Parathyroid adenoma (tissue), 2 donors: ENCODE measurements around the gene RGPD8.
"Not testable (repeated sequence)": the region's sequence is repeated elsewhere in the genome, so short reads cannot be mapped to it uniquely, and the experiment has no call there.

ENCODE experiments used
- H2AFZ ChIP-seq: fragments of 300-600 bp; sonication (generic); one replicate; pipeline ENCODE4 v1.7.0; 2017; ENCODE audit warnings: antibody characterized with exemption, mild to moderate bottlenecking
- H3K27ac ChIP-seq: fragments of 300-600 bp; sonication (generic); one replicate; pipeline ENCODE4 v1.7.0; 2017
- H3K27me3 ChIP-seq: fragments of 300-600 bp; sonication (generic); one replicate; pipeline ENCODE4 v1.7.0; 2017; ENCODE audit warnings: low read length; ENCODE audit not compliant: control insufficient read depth, insufficient read depth
- H3K36me3 ChIP-seq: fragments of 300-600 bp; sonication (generic); one replicate; pipeline ENCODE4 v1.7.0; 2017; ENCODE audit warnings: low read length; ENCODE audit not compliant: control insufficient read depth, insufficient read depth
- H3K4me1 ChIP-seq: fragments of 300-600 bp; sonication (generic); one replicate; pipeline ENCODE4 v1.7.0; 2017; ENCODE audit warnings: control low read depth
- H3K4me2 ChIP-seq: fragments of 300-600 bp; sonication (generic); one replicate; pipeline ENCODE4 v1.7.0; 2017; ENCODE audit warnings: low read length
- H3K4me3 ChIP-seq: fragments of 300-600 bp; sonication (generic); one replicate; pipeline ENCODE4 v1.7.0; 2017; ENCODE audit warnings: low read depth, low read length
- H3K79me2 ChIP-seq: fragments of 300-600 bp; sonication (generic); one replicate; pipeline ENCODE4 v1.7.0; 2017; ENCODE audit warnings: control low read depth
- H3K9ac ChIP-seq: fragments of 300-600 bp; sonication (generic); one replicate; pipeline ENCODE4 v1.7.0; 2017; ENCODE audit warnings: mild to moderate bottlenecking
- H3K9me3 ChIP-seq: fragments of 300-600 bp; sonication (generic); one replicate; pipeline ENCODE4 v1.7.0; 2017; ENCODE audit warnings: low read length; ENCODE audit not compliant: control insufficient read depth
- TF ChIP-seq, protein P1 (sequence below): fragments of 300-600 bp; sonication (generic); IDR thresholded peaks from one replicate; pipeline ENCODE4 v1.7.0; 2017; ENCODE audit warnings: antibody characterized with exemption, mild to moderate bottlenecking
- donor health status: primary hyperparathyroidism.

The RGPD8 gene

DNA sequence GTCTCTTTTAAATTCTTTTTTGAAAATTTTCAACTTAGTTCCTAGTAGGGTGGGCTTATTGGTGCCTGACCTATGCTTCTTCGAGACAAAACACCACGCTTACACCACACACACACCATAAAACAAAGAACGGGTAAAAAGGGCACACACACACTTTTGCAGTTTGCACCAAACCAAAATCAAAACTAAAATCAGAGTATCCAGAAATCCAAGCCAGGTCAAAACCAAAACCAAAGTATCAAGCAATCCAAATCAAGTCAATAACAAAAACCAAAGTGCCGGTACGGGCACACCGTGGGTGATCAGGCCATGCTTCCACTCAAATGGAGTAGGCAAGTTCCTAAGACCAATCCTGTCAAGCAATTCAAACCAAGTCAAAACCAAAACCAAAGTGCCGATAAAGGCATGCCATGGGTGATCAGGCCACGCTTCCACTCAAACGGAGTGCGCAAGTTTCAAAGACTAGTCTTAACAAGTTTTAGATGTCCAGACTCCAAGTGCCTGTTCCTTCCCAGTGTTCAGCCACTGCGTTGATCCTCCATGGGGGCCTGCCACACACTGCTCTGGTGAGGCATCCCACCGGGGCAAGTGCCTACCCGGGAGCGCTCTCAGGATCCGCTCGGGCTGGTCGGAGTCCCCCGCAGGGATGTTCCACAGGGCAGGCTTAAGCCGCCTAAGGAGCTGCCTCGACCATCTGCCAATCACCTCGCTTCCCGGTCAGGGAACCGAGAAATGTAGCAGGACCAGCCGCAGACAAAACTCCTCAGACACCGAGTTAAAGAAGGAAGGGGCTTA lies 80.4 kb downstream of the RGPD8 start:
- not testable (repeated sequence) for H3K4me3 ChIP-seq, H3K4me2 ChIP-seq, H2AFZ ChIP-seq, H3K27ac ChIP-seq, H3K9ac ChIP-seq, H3K27me3 ChIP-seq, H3K4me1 ChIP-seq, H3K9me3 ChIP-seq, H3K79me2 ChIP-seq, H3K36me3 ChIP-seq

DNA sequence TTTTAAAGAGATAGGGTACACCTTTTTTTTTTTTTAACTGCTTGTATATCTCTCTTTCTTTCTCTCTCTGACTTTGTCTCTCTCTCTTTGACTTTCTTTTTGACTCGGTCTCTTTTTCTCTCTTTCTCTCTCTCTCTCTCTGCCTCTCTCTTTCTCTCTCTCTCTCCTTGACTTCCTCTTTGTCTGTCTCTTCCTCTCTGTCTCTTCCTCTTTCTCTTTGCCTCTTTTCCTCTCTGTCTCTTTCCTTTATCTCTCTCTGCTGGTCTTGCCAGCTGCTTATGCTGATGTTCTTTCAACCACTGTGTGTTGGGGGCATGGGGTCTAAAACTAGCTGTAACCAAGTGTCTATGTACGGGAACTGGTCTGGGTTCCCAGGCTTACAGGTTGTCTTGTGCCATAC lies 81.2 kb downstream of the RGPD8 start:
- H3K4me1 ChIP-seq, H3K27me3 ChIP-seq, H3K79me2 ChIP-seq, H3K9ac ChIP-seq, H2AFZ ChIP-seq, H3K4me2 ChIP-seq, H3K27ac ChIP-seq, H3K36me3 ChIP-seq, H3K4me3 ChIP-seq, H3K9me3 ChIP-seq: not testable (repeated sequence)

DNA sequence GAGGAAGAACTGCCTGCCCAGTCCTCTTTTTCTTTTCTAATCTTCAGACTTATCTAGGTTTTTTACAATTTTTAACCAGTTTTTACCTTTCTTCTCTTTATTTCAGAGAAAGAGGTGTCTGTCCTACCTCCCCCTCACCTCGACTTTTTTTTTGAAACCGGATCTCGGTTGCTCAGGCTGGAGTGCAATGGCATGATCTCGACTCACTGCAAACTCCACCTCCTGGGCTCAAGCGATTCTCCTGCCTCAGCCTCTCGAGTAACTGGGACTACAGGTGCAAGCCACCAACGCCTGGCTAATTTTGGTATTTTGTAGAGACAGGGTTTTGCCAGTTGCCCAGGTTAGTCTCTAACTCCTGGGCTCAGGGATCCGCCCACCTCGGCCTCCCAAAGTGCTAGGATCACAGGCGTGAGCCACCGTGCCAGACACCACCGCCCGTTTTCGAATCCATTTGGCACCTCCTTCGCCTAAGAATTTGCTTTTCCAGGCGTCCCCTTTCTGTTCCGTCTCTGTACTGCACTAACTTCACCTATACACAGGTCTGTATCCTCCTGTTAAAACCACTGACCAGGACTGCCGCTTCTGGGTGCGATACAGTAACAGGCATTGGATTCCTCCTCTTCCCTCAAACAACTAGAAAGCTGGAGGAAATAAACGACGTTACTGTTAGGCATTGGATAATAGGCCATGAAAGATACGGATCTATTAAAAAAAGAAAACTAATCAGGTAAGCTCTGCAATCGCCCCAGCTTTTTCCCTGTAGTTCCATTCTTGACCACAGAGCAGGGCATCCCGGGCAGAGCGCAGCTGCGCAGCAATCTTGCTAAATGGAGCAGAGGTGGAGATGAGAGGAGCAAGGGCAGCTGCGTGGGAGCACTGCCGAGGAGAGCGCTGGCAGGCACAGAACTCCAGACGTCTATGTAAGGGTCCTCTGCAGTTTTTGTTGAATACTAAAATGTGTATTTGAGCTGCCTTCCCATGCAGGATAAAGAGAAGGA lies 88.1 kb downstream of the RGPD8 start:
- Histone ChIP-seq H3K4me1 (no peaks in the 10 kb centered on the region), H3K27me3 (no peaks in the 10 kb centered on the region), H3K4me2 (no peak overlapping the region), H3K9ac (no peak overlapping the region), H3K79me2 (no peaks in the 10 kb centered on the region), H3K4me3 (no peak overlapping the region), H3K27ac (no peak overlapping the region), H3K9me3 (no peaks in the 10 kb centered on the region), H2AFZ (no peak overlapping the region), H3K36me3 (no peaks in the 10 kb centered on the region)
- TF ChIP-seq, protein P1, sequence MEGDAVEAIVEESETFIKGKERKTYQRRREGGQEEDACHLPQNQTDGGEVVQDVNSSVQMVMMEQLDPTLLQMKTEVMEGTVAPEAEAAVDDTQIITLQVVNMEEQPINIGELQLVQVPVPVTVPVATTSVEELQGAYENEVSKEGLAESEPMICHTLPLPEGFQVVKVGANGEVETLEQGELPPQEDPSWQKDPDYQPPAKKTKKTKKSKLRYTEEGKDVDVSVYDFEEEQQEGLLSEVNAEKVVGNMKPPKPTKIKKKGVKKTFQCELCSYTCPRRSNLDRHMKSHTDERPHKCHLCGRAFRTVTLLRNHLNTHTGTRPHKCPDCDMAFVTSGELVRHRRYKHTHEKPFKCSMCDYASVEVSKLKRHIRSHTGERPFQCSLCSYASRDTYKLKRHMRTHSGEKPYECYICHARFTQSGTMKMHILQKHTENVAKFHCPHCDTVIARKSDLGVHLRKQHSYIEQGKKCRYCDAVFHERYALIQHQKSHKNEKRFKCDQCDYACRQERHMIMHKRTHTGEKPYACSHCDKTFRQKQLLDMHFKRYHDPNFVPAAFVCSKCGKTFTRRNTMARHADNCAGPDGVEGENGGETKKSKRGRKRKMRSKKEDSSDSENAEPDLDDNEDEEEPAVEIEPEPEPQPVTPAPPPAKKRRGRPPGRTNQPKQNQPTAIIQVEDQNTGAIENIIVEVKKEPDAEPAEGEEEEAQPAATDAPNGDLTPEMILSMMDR = no peak

DNA sequence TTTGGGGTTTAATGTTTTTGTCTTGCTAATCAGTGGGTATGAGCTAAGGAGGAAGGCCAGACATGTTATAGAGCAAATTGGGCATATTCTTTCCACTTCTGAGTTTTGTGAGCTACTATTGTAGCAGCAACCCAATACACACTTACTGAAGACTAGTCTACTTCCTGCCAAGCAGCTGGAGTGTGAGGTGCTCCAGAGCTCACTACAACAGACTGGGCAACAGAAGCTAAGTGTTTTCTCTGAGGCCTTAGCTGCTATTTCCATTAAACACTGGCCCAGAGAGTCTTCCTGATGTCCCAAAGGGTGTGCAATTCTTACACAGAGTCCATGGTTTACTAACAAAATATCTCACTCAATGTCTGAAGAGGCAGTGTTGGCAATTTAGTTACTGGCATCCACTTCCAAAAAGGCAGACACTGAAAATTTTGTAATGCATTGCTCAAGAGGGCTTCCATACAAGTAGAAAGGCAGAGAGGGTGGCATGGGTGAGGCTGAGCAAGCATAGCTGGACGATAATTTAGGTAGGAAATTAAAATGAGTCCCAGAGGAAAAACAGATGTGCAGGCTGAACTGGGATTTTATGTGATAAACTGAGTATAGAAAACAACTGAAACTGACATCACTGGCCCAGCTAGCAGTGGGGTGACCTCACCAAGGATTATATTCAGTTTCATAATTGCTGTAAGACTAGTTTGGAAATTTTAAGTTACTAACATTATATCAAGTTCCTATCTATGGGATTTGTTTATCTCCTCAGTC lies 89.4 kb downstream of the RGPD8 start:
- TF ChIP-seq, protein P1 = no peak
- Histone ChIP-seq H3K79me2 (no peaks in the 10 kb centered on the region), H2AFZ (no peak overlapping the region), H3K9me3 (no peaks in the 10 kb centered on the region), H3K27ac (no peak overlapping the region), H3K4me1 (no peaks in the 10 kb centered on the region), H3K4me3 (no peak overlapping the region), H3K36me3 (no peaks in the 10 kb centered on the region), H3K27me3 (no peaks in the 10 kb centered on the region), H3K4me2 (no peak overlapping the region), H3K9ac (no peak overlapping the region)

DNA sequence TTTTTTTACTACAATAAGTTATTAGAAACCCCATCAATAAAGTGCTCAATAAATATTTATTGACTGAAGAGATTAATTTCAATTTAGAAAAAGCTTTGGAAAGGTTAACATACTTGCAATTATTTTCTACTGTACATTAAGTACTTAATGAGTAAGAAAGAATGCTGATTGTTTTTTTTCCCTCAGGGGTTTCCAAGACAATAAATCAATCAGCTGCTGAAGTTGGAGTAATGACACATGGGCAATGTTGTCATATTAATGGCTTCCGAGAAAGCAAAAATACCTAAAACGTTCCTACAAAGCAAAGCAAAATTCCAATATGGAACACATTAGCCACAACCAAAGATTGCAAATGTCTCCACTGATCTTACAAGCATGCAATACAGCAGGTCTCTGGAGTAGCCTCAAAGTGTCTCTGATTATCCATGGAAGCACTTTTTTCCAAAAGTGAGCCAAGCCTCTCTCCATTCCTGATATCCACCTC lies 91.3 kb downstream of the RGPD8 start:
- no peaks in the 10 kb centered on the region for H3K9me3 ChIP-seq
- H3K9ac ChIP-seq = no peak overlapping the region

More for the DNA sequence above, 91.3 kb downstream of the RGPD8 start:
- no peaks in the 10 kb centered on the region for H3K36me3 ChIP-seq
- H3K4me2 ChIP-seq = no peak overlapping the region
- no peaks in the 10 kb centered on the region for H3K4me1 ChIP-seq
- TF ChIP-seq, protein P1 = no peak
- no peak overlapping the region for H2AFZ ChIP-seq
- no peak overlapping the region for H3K4me3 ChIP-seq
- H3K27me3 ChIP-seq = no peaks in the 10 kb centered on the region
- H3K79me2 ChIP-seq = no peaks in the 10 kb centered on the region
- H3K27ac ChIP-seq = no peak overlapping the region
